ENCODE results near the gene FGFR1OP2.
"Not testable (repeated sequence)": the region's sequence is repeated elsewhere in the genome, so short reads cannot be mapped to it uniquely, and the experiment has no call there.

FGFR1OP2 gene

DNA sequence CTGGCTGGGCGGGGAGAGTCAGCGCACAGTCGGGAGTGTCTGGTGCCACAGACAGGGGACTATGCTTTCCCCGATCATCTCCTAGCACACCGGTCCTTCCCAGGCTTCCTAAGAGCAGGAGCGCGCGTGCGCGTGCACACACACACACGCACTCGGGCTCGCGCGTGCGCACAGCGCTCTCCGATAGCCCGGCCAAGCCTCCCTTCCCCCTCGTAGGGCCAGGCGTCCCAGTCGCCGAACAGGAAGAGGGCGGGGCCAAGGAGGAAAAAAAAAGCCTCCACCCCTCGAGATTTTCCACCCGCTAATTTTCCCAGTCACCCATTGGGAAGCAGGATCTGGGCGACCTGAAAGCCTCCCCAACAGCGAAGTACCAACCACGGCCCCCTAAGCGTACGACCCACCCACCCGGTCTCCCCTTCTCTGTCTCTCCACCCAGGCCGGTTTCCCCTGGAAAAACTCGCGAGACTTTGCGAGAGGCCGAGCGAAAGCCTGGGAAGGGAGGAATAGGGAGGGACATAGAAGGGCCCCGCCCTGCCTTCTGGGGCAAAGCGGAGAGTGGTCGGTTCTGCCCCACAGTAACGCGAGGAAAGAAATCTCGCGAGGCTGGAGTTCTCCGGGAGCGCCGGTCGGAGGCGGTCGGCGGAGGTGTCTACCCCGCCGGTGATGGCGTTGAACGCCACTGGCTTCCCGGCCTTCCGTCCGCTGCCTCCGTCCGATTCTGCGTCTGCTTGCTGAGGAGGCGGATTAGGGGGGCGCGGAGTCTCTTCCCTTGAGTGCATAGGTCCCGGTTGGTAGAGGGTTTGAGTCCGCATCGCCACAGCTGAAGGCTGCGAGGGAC, at the start of gene FGFR1OP2, which contains the start of gene INTS13:
FGFR1OP2 (plus strand) TSS at position 608 of the 838 bp plus-strand sequence. CDS start 15,689 bp downstream, outside the sequence.
INTS13 (minus strand) TSS at position 119 of the 838 bp plus-strand sequence. CDS start 1,178 bp downstream, outside the sequence.
- peaks cover 0 to 51% (median 17%) of the 10 kb centered on the region in 4 donors for H3K4me1 ChIP-seq
- H3K27me3 ChIP-seq, result no peaks in the 10 kb centered on the region
- peak within 1 kb of the TSS; percentile 92 to 97 for H3K27ac ChIP-seq
- DNase-seq, result peak; percentile 99 to 100
- intact Hi-C loops (cut with DNase I; ENCODE audit: low total_unique reads), result loop anchor here (2.0 to 10.0 kb wide), 3 partner anchors 77 to 377 kb away; partner anchors contain the start of genes STK38L and TM7SF3
- peak within 1 kb of the TSS; percentile 69 to 93 for H3K4me3 ChIP-seq
- no peaks in the 10 kb centered on the region for H3K9me3 ChIP-seq
- H3K36me3 ChIP-seq, result no peaks in the 10 kb centered on the region
- TF ChIP-seq, protein P1, sequence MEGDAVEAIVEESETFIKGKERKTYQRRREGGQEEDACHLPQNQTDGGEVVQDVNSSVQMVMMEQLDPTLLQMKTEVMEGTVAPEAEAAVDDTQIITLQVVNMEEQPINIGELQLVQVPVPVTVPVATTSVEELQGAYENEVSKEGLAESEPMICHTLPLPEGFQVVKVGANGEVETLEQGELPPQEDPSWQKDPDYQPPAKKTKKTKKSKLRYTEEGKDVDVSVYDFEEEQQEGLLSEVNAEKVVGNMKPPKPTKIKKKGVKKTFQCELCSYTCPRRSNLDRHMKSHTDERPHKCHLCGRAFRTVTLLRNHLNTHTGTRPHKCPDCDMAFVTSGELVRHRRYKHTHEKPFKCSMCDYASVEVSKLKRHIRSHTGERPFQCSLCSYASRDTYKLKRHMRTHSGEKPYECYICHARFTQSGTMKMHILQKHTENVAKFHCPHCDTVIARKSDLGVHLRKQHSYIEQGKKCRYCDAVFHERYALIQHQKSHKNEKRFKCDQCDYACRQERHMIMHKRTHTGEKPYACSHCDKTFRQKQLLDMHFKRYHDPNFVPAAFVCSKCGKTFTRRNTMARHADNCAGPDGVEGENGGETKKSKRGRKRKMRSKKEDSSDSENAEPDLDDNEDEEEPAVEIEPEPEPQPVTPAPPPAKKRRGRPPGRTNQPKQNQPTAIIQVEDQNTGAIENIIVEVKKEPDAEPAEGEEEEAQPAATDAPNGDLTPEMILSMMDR (IDR thresholded peaks at IDR 0.05), result no peak

DNA sequence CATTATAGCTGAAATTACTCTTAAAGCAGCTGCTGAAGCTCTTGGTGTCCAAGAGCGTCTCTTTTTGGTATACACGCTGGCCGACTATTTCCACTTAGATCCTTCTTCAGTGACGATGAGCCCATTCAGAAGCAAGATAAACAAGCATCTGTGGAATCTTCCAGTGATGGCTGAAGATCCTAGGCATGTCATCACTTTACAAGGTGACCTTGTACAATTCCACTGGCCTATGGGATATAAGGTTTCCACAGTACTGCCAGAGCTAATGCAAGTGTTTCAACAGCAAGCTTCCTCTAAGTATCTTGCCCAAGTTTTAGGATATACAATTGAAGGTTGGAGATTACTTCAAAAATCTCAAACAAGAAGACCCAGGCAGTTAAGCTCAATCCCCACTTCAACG, 47.5 kb upstream of the FGFR1OP2 start:
- DNase-seq, result no peak
- Histone ChIP-seq H3K9me3 (no peaks in the 10 kb centered on the region), H3K36me3 (no peaks in the 10 kb centered on the region), H3K27ac (no peak overlapping the region), H3K27me3 (no peaks in the 10 kb centered on the region), H3K4me1 (no peaks in the 10 kb centered on the region), H3K4me3 (no peak overlapping the region)
- intact Hi-C loops (cut with DNase I; ENCODE audit: low total_unique reads), result no loop called here
- TF ChIP-seq, protein P1 (IDR thresholded peaks at IDR 0.05), result no peak

DNA sequence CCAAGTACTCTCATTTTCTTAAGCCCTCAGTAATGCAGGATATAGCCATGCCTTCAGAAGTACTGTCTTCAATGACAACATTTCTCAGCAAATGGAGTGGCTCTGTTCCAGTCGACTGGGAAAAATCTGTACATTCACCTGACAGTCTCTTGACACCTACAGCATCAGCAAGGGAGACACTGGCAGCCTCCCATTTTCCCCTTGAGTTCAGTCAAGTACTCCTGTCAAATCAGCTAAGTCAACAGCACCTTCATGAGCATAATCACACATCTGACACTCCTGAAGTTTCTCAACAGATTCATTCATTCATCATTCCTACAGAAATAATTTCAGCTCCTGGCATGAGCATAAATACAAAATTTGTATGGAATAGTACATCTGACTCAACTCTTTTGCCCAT, 46.6 kb upstream of the FGFR1OP2 start:
- Histone ChIP-seq H3K4me3 (no peak overlapping the region), H3K4me1 (no peaks in the 10 kb centered on the region), H3K36me3 (peaks cover 0 to 3% (median 0%) of the 10 kb centered on the region in 3 donors), H3K27me3 (no peaks in the 10 kb centered on the region), H3K9me3 (no peaks in the 10 kb centered on the region), H3K27ac (no peak overlapping the region)
- TF ChIP-seq, protein P1 (IDR thresholded peaks at IDR 0.05), result no peak
- DNase-seq, result no peak
- intact Hi-C loops (cut with DNase I; ENCODE audit: low total_unique reads), result no loop called here

DNA sequence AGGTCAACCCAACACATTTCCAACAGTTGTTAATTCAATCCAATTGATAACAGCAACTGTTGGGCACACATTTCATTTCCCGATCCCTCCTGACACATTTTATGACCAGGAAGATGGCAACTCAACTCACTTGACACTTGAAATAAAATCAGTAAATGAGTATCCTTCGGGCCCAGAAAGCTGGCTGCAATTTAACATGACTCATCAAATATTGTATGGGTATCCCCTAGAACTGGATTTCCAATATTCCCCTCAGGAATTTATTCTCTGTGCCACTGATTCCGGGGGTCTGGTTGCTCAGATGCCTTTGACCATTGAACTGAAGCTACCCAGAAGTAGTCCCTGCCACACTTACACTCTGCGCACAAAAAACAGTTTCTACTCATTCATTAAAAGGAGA, 42.6 kb upstream of the FGFR1OP2 start:
- intact Hi-C loops (cut with DNase I; ENCODE audit: low total_unique reads), result no loop called here

DNA sequence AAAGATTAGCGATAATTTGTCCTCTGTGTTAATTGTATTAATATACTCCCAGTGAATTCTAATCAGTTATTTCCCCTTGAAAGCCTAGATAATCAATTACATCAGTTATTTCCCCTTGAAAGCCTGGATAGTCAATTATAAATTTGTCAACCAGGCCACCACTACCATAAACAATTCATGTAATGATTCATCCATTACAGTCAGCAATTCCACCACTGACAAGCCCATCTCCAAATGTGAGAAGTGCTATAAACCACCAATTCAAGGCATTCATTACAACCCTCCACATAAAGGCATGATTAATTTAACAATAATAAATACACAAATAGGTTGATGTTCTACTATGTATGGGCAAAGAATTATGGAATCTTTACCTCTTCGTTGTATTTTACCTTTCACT, 41.4 kb upstream of the FGFR1OP2 start:
- no peak overlapping the region for H3K4me3 ChIP-seq
- no peaks in the 10 kb centered on the region for H3K4me1 ChIP-seq
- intact Hi-C loops (cut with DNase I; ENCODE audit: low total_unique reads), result no loop called here
- TF ChIP-seq, protein P1 (IDR thresholded peaks at IDR 0.05), result no peak
- peaks cover 8 to 21% (median 12%) of the 10 kb centered on the region in 3 donors for H3K36me3 ChIP-seq
- no peak for DNase-seq
- H3K9me3 ChIP-seq, result no peaks in the 10 kb centered on the region
- H3K27me3 ChIP-seq, result no peaks in the 10 kb centered on the region
- H3K27ac ChIP-seq, result no peak overlapping the region

More for the DNA sequence above, 42.6 kb upstream of the FGFR1OP2 start:
- H3K36me3 ChIP-seq, result peaks cover 5 to 20% (median 12%) of the 10 kb centered on the region in 3 donors
- H3K9me3 ChIP-seq, result no peaks in the 10 kb centered on the region
- DNase-seq, result no peak
- no peaks in the 10 kb centered on the region for H3K27me3 ChIP-seq
- no peaks in the 10 kb centered on the region for H3K4me1 ChIP-seq
- TF ChIP-seq, protein P1 (IDR thresholded peaks at IDR 0.05), result no peak
- H3K4me3 ChIP-seq, result no peak overlapping the region
- H3K27ac ChIP-seq, result no peak overlapping the region

DNA sequence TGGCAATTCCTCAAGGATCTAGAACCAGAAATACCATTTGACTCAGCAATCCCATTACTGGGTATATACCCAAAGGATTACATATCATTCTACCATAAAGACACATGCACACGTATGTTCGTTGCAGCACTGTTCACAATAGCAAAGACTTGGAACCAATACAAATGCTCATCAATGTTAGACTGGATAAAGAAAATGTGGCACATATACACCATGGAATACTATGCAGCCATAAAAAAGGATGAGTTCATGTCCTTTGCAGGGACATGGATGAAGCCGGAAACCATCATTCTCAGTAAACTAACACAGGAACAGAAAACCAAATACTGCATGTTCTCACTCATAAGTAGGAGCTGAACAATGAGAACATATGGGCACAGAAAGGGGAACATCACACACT, 34.9 kb upstream of the FGFR1OP2 start:
- peaks cover 21 to 43% (median 40%) of the 10 kb centered on the region in 3 donors for H3K36me3 ChIP-seq

More for the DNA sequence above, 34.9 kb upstream of the FGFR1OP2 start:
- H3K27me3 ChIP-seq; H3K9me3 ChIP-seq; H3K4me1 ChIP-seq; intact Hi-C loops (cut with DNase I; ENCODE audit: low total_unique reads); H3K27ac ChIP-seq; H3K4me3 ChIP-seq; DNase-seq: not testable (repeated sequence)
